K562 (cell line): ENCODE results near the gene HGD. TPM values are rescaled to one million over a fixed set of nuclear protein-coding genes. Genes with fewer than 3 reads are reported as not detected.

Experiments
- ATF1 ChIP-seq, 2 experiments: fragments of 450-650 bp in 1 of 2; IDR thresholded peaks; 2 replicates each; pipeline ENCODE4 v1.6.1; 2016; ENCODE audit warnings: missing compliant biosample characterization in 1 of 2, missing genetic modification characterization in 1 of 2
- C11orf30 ChIP-seq: fragments of 450-650 bp; IDR thresholded peaks from 2 replicates; pipeline ENCODE4 v1.6.1; 2016; ENCODE audit warnings: low read depth, mild to moderate bottlenecking
- CBFB ChIP-seq: sonication (generic); formaldehyde crosslinking; IDR thresholded peaks from 2 replicates; pipeline ENCODE4 v1.4.0; 2020; ENCODE audit warnings: mild to moderate bottlenecking, missing genetic modification reagents
- E2F6 ChIP-seq, 2 experiments: IDR thresholded peaks; 2 replicates each; pipeline ENCODE4 v1.6.1; 2011; ENCODE audit warnings: borderline replicate concordance in 1 of 2, control low read depth in 1 of 2, low read depth in 1 of 2, low read length in 1 of 2, mild to moderate bottlenecking in 1 of 2, mixed read lengths in 1 of 2, moderate library complexity in 1 of 2; ENCODE audit not compliant: insufficient read depth in 1 of 2, insufficient read length in 1 of 2, poor library complexity in 1 of 2, severe bottlenecking in 1 of 2; ENCODE audit errors: extremely low read depth in 1 of 2
- MTA3 ChIP-seq: fragments of 450-650 bp; formaldehyde crosslinking; IDR thresholded peaks from 2 replicates; pipeline ENCODE4 v1.6.1; 2017; ENCODE audit warnings: mild to moderate bottlenecking, borderline replicate concordance
- NFYB ChIP-seq: IDR thresholded peaks from 2 replicates; pipeline ENCODE4 v1.6.1; 2011; ENCODE audit warnings: mild to moderate bottlenecking, moderate library complexity; ENCODE audit not compliant: insufficient read length; ENCODE audit errors: extremely low read depth
- ZFP36 ChIP-seq: fragments of 150-350 bp; IDR thresholded peaks from 2 replicates; pipeline ENCODE4 v1.6.1; 2018; ENCODE audit warnings: low read length, low read depth; ENCODE audit not compliant: partially characterized antibody
- ZNF140 ChIP-seq: fragments of 250-450 bp; sonication (Bioruptor Pico); IDR thresholded peaks from 2 replicates; pipeline ENCODE4 v1.8.0; 2021; ENCODE audit warnings: moderate library complexity, mild to moderate bottlenecking, inconsistent platforms
- ZNF184 ChIP-seq: sonication (generic); formaldehyde crosslinking; IDR thresholded peaks from 2 replicates; pipeline ENCODE4 v1.5.0; 2020; ENCODE audit warnings: missing genetic modification reagents
- ZNF436 ChIP-seq: fragments of 250-450, 450-650 bp; sonication (Bioruptor Pico); formaldehyde crosslinking; IDR thresholded peaks from 2 replicates; pipeline ENCODE4 v1.7.0; 2020; ENCODE audit warnings: mild to moderate bottlenecking
- ZNF668 ChIP-seq: fragments of 250-450 bp; sonication (Bioruptor Pico); IDR thresholded peaks from 2 replicates; pipeline ENCODE4 v1.8.0; 2022; ENCODE audit warnings: mild to moderate bottlenecking, inconsistent platforms
- ZNF699 ChIP-seq: fragments of 250-450 bp; sonication (Bioruptor Pico); IDR thresholded peaks from 2 replicates; pipeline ENCODE4 v1.8.0; 2021; ENCODE audit warnings: mild to moderate bottlenecking, moderate library complexity; ENCODE audit not compliant: insufficient replicate concordance
- ZNF780A ChIP-seq: fragments of 250-450 bp; sonication (Bioruptor Pico); IDR thresholded peaks from 2 replicates; pipeline ENCODE4 v1.5.0; 2021; ENCODE audit warnings: mild to moderate bottlenecking
- polyA plus RNA-seq, 8 experiments: library from polyadenylated mRNA; depleted of rRNA in 4 of 8; stranded (reverse) in 5 of 8; unstranded in 3 of 8; fragments of >200 nt; fragmentation: Nextera tagmentation in 2 of 8; fragmentation: Illumina TruSeq in 1 of 8; extraction: Ambion mirVana in 2 of 8; extraction: Trizol in 1 of 8; gene quantifications; 2 replicates each; pipeline versions ENCODE4 v1.2.1 to v1.2.3, GENCODE V29; 2011 to 2014; ENCODE audit warnings: inconsistent platforms in 1 of 8, missing spikeins in 1 of 8
- total RNA-seq, 7 experiments: library from RNA; depleted of rRNA in 6 of 7; stranded (reverse); fragments of >200 nt in 6 of 7; fragmentation: Illumina TruSeq in 2 of 7; extraction: Trizol in 2 of 7; gene quantifications; 2 replicates each; pipeline versions ENCODE4 v1.2.1 to v1.2.3, GENCODE V29; 2011 to 2021; ENCODE audit warnings: low replicate concordance in 1 of 7
- TF ChIP-seq, protein P1 (sequence below): IDR thresholded peaks from 3 replicates; pipeline ENCODE4 v1.6.1; 2011; ENCODE audit warnings: borderline replicate concordance, mild to moderate bottlenecking; ENCODE audit not compliant: insufficient read length, insufficient read depth
- TF ChIP-seq, protein P2 (sequence below): fragments of 250-450 bp; sonication (Bioruptor Pico); IDR thresholded peaks from 2 replicates; pipeline ENCODE4 v1.5.0; 2022; ENCODE audit warnings: mild to moderate bottlenecking
- TF ChIP-seq, protein P3 (sequence below): fragments of 450-650 bp; formaldehyde crosslinking; IDR thresholded peaks from 2 replicates; pipeline ENCODE4 v1.4.0; 2020; ENCODE audit warnings: mild to moderate bottlenecking
- TF ChIP-seq, protein P4 (sequence below): sonication (generic); formaldehyde crosslinking; IDR thresholded peaks from 2 replicates; pipeline ENCODE4 v1.8.0; 2022; ENCODE audit warnings: mild to moderate bottlenecking, missing genetic modification reagents

HGD gene
- total and polyA plus RNA-seq, 9 of the 15 experiments (the other 6 are each of a cell fraction or from before 2014, with no cell fraction given) = 0.08 to 0.25 (median 0.17) TPM; not detected in 4

DNA sequence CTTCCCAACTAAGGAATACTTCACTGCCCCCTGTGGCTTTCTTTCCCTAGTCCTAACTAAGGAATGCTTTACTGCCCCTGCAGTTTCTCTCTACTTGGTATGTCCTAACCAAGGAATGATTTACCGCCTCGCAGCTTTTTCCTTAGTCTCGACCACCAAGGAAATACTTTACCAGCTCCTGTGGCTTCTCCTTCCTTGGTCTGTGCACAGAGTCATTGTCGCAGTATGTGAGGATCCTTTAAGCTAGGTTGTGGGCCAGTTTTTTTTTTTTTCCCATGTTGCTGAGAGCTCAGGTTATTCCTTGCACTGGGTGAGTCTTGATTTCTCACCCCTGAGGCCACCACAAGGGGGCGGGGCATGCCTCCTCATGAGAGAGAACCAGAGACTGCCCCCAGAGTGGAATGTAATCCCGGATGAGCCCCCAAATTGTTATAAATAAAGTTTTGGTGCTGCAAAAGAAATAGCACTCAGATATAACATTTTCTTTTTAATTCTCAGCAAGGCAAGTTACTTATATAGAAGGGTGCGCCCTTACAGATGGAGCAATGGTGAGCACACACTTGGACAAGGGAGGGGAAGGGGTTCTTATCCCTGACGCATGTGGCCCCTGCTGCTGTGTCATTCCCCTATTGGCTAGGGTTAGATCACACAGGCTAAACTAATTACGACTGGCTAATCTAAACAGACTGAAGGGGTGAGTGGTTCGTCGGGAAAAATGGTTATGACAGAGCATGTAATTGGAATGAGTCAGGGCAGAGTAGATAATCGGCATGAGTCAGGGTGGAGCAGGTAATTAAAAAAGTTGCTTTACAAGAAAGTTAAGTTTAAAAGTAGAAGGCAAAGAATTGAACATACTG is 58.9 kb downstream of the HGD start (continued):
- TF ChIP-seq, protein P1, sequence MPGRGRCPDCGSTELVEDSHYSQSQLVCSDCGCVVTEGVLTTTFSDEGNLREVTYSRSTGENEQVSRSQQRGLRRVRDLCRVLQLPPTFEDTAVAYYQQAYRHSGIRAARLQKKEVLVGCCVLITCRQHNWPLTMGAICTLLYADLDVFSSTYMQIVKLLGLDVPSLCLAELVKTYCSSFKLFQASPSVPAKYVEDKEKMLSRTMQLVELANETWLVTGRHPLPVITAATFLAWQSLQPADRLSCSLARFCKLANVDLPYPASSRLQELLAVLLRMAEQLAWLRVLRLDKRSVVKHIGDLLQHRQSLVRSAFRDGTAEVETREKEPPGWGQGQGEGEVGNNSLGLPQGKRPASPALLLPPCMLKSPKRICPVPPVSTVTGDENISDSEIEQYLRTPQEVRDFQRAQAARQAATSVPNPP = no peak
- TF ChIP-seq C11orf30 = peak; percentile 67
- TF ChIP-seq ZNF184 (CRISPR knock-in tag) = no peak
- TF ChIP-seq ATF1 (CRISPR knock-in tag; IDR thresholded peaks at IDR 0.05) = no peak
- TF ChIP-seq ATF1 (tag; IDR thresholded peaks at IDR 0.05) = peak; percentile 76
- TF ChIP-seq ZNF436 = no peak
- TF ChIP-seq ZNF780A = no peak
- TF ChIP-seq CBFB (CRISPR knock-in tag) = no peak
- TF ChIP-seq, protein P2, sequence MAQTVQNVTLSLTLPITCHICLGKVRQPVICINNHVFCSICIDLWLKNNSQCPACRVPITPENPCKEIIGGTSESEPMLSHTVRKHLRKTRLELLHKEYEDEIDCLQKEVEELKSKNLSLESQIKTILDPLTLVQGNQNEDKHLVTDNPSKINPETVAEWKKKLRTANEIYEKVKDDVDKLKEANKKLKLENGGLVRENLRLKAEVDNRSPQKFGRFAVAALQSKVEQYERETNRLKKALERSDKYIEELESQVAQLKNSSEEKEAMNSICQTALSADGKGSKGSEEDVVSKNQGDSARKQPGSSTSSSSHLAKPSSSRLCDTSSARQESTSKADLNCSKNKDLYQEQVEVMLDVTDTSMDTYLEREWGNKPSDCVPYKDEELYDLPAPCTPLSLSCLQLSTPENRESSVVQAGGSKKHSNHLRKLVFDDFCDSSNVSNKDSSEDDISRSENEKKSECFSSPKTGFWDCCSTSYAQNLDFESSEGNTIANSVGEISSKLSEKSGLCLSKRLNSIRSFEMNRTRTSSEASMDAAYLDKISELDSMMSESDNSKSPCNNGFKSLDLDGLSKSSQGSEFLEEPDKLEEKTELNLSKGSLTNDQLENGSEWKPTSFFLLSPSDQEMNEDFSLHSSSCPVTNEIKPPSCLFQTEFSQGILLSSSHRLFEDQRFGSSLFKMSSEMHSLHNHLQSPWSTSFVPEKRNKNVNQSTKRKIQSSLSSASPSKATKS (CRISPR knock-in tag) = no peak
- no peak for TF ChIP-seq ZNF668 (CRISPR knock-in tag)
- TF ChIP-seq ZNF699 (CRISPR knock-in tag) = no peak
- no peak for TF ChIP-seq E2F6 (IDR thresholded peaks at IDR 0.05; ENCODE audit: borderline replicate concordance in 1 of 2, extremely low read depth in 1 of 2, insufficient read depth in 1 of 2, insufficient read length in 1 of 2, low read depth in 1 of 2, low read length in 1 of 2, poor library complexity in 1 of 2, severe bottlenecking in 1 of 2)
- TF ChIP-seq, protein P3, sequence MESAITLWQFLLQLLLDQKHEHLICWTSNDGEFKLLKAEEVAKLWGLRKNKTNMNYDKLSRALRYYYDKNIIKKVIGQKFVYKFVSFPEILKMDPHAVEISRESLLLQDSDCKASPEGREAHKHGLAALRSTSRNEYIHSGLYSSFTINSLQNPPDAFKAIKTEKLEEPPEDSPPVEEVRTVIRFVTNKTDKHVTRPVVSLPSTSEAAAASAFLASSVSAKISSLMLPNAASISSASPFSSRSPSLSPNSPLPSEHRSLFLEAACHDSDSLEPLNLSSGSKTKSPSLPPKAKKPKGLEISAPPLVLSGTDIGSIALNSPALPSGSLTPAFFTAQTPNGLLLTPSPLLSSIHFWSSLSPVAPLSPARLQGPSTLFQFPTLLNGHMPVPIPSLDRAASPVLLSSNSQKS (CRISPR knock-in tag) = no peak
- no peak for TF ChIP-seq ZFP36
- TF ChIP-seq, protein P4, sequence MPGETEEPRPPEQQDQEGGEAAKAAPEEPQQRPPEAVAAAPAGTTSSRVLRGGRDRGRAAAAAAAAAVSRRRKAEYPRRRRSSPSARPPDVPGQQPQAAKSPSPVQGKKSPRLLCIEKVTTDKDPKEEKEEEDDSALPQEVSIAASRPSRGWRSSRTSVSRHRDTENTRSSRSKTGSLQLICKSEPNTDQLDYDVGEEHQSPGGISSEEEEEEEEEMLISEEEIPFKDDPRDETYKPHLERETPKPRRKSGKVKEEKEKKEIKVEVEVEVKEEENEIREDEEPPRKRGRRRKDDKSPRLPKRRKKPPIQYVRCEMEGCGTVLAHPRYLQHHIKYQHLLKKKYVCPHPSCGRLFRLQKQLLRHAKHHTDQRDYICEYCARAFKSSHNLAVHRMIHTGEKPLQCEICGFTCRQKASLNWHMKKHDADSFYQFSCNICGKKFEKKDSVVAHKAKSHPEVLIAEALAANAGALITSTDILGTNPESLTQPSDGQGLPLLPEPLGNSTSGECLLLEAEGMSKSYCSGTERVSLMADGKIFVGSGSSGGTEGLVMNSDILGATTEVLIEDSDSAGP (CRISPR knock-in tag) = no peak
- no peak for TF ChIP-seq MTA3
- TF ChIP-seq ZNF140 (CRISPR knock-in tag) = no peak
- TF ChIP-seq NFYB = no peak
